CD4-positive, alpha-beta memory T cell (primary cell): ENCODE measurements around the gene CRY2. TPM values are rescaled to one million over a fixed set of nuclear protein-coding genes. Genes with fewer than 3 reads are reported as not detected.

Experiments used
- CTCF ChIA-PET: fragments of 350-600 bp; sonication (Branson Sonifier 250); formaldehyde crosslinking; loops from one replicate; lab custom pipeline; 2021; ENCODE audit warnings: inconsistent platforms; ENCODE audit not compliant: partially characterized antibody; lab: Charles Lee
- POLR2A ChIA-PET: fragments of 350-600 bp; sonication (Branson Sonifier 250); formaldehyde crosslinking; loops from one replicate; lab custom pipeline; 2021; ENCODE audit not compliant: partially characterized antibody; lab: Charles Lee
- DNase-seq, 5 donors: peaks; one replicate each; pipeline versions ENCODE4 v3.0.0 to v3.0.0-alpha.2; 2020 to 2022; ENCODE audit warnings: mixed read lengths in 1 of 5
- H3K27ac ChIP-seq: one replicate; pipeline ENCODE4 v1.7.0; 2013; ENCODE audit warnings: low read depth, low read length
- H3K27me3 ChIP-seq: 2 replicates; pipeline ENCODE4 v1.7.0; 2013; ENCODE audit warnings: mild to moderate bottlenecking, low read length, moderate library complexity; ENCODE audit not compliant: insufficient read depth
- H3K36me3 ChIP-seq: 2 replicates; pipeline ENCODE4 v1.7.0; 2013; ENCODE audit warnings: mild to moderate bottlenecking, low read length, moderate library complexity; ENCODE audit not compliant: insufficient read depth
- H3K4me1 ChIP-seq: 2 replicates; pipeline ENCODE4 v1.7.0; 2013; ENCODE audit warnings: mild to moderate bottlenecking, low read length, moderate library complexity; ENCODE audit not compliant: insufficient read depth
- H3K4me3 ChIP-seq, 2 donors: one replicate each; pipeline ENCODE4 v1.7.0; 2013; ENCODE audit warnings: low read length in 2 of 2, mild to moderate bottlenecking in 1 of 2
- H3K9me3 ChIP-seq, 2 donors: one replicate each; pipeline ENCODE4 v1.7.0; 2013; ENCODE audit warnings: low read length in 2 of 2, control low read depth in 1 of 2; ENCODE audit not compliant: control insufficient read depth in 1 of 2
- H3K27ac Mint-ChIP-seq, 7 donors: one replicate each; pipeline ENCODE4 v1.8.0; 2020 to 2021; ENCODE audit warnings: mixed read lengths in 7 of 7, mild to moderate bottlenecking in 6 of 7, inconsistent platforms in 3 of 7, moderate library complexity in 3 of 7
- H3K27me3 Mint-ChIP-seq, 2 donors: one replicate each; pipeline ENCODE4 v1.8.0; 2020 to 2021; ENCODE audit warnings: mixed read lengths in 2 of 2
- H3K36me3 Mint-ChIP-seq, 2 donors: one replicate each; pipeline ENCODE4 v1.8.0; 2020 to 2021; ENCODE audit warnings: mixed read lengths in 2 of 2, inconsistent platforms in 1 of 2, mild to moderate bottlenecking in 1 of 2
- H3K4me1 Mint-ChIP-seq, 4 donors: one replicate each; pipeline ENCODE4 v1.8.0; 2020 to 2021; ENCODE audit warnings: mixed read lengths in 4 of 4, mild to moderate bottlenecking in 1 of 4
- H3K4me3 Mint-ChIP-seq, 8 donors: one replicate each; pipeline ENCODE4 v1.8.0; 2020 to 2021; ENCODE audit warnings: mixed read lengths in 8 of 8, mild to moderate bottlenecking in 7 of 8, moderate library complexity in 6 of 8, inconsistent platforms in 3 of 8
- H3K9me3 Mint-ChIP-seq, 8 donors: one replicate each; pipeline ENCODE4 v1.8.0; 2020 to 2021; ENCODE audit warnings: mixed read lengths in 8 of 8, mild to moderate bottlenecking in 5 of 8, inconsistent platforms in 3 of 8, moderate library complexity in 1 of 8
- intact Hi-C: fragments of 100-400 bp; cut with micrococcal nuclease; formaldehyde crosslinking; loops from one replicate; pipeline ENCODE4 v1.15.1; 2023
- polyA plus RNA-seq, 2 donors: library from polyadenylated mRNA; unstranded; fragments of 300-500 nt; fragmentation: Illumina TruSeq; gene quantifications; one replicate each; pipeline ENCODE4 v1.2.3, GENCODE V29; 2021
- total RNA-seq, 2 experiments: library from RNA; stranded (reverse); gene quantifications; one replicate each; pipeline ENCODE4 v1.2.3, GENCODE V29; 2021

CRY2 gene
- total and polyA plus RNA-seq, 4 experiments from 2014 or later: 22.6 to 67.4 (median 47.4) TPM

GRCh38 chr11:45876401-45876800 lies 29.1 kb downstream of the CRY2 start:
- DNase-seq: no peak
- no peaks in the 10 kb centered on the region for H3K4me1 ChIP-seq
- no peak overlapping the region for H3K4me3 ChIP-seq
- Mint-ChIP-seq H3K4me1 (no peaks in the 10 kb centered on the region), H3K27ac (peak overlapping the region in 1 of 7 donors; percentile 20), H3K9me3 (no peaks in the 10 kb centered on the region), H3K36me3 (peaks cover 63 to 83% of the 10 kb centered on the region in 2 donors), H3K27me3 (no peaks in the 10 kb centered on the region), H3K4me3 (no peak overlapping the region)
- no peak overlapping the region for H3K27ac ChIP-seq
- H3K9me3 ChIP-seq: no peaks in the 10 kb centered on the region
- POLR2A ChIA-PET: no interaction called here
- no peaks in the 10 kb centered on the region for H3K27me3 ChIP-seq
- CTCF ChIA-PET: interaction anchor here (0.9 to 1.6 kb wide), 3 partner anchors 32 to 130 kb away, joined by 3 to 7 read pairs (median 5); no protein-coding TSS in a partner anchor
- peaks cover 63% of the 10 kb centered on the region for H3K36me3 ChIP-seq
- intact Hi-C loops: loop anchor here (10.0 kb wide), 1 partner anchor 128 kb away; no protein-coding TSS in a partner anchor

- H3K36me3 Mint-ChIP-seq: peaks cover 66 to 80% of the 10 kb centered on the region in 2 donors
- H3K9me3 Mint-ChIP-seq: no peaks in the 10 kb centered on the region
- peak overlapping the region in 1 of 7 donors; percentile 20 for H3K27ac Mint-ChIP-seq
- H3K4me1 ChIP-seq: no peaks in the 10 kb centered on the region
- H3K36me3 ChIP-seq: peaks cover 60% of the 10 kb centered on the region
- intact Hi-C loops: loop anchor here (10.0 kb wide), 1 partner anchor 128 kb away; no protein-coding TSS in a partner anchor
- no peak overlapping the region for H3K27ac ChIP-seq
- H3K9me3 ChIP-seq: no peaks in the 10 kb centered on the region
- DNase-seq: no peak
- H3K27me3 Mint-ChIP-seq: no peaks in the 10 kb centered on the region
- no peak overlapping the region for H3K4me3 ChIP-seq
- H3K4me1 Mint-ChIP-seq: no peaks in the 10 kb centered on the region
- CTCF ChIA-PET: no interaction called here
- POLR2A ChIA-PET: no interaction called here
- no peak overlapping the region for H3K4me3 Mint-ChIP-seq
- H3K27me3 ChIP-seq: no peaks in the 10 kb centered on the region
Observed at GRCh38 chr11:45877221-45877620, 29.9 kb downstream of the CRY2 start.

GRCh38 chr11:45877845-45878244 lies 30.6 kb downstream of the CRY2 start:
- H3K36me3 ChIP-seq: peaks cover 56% of the 10 kb centered on the region
- H3K4me3 ChIP-seq: no peak overlapping the region
- no peak overlapping the region for H3K4me3 Mint-ChIP-seq
- no peaks in the 10 kb centered on the region for H3K9me3 Mint-ChIP-seq
- no peaks in the 10 kb centered on the region for H3K27me3 Mint-ChIP-seq
- H3K4me1 Mint-ChIP-seq: no peaks in the 10 kb centered on the region
- H3K27ac Mint-ChIP-seq: no peak overlapping the region
- DNase-seq: no peak
- no peaks in the 10 kb centered on the region for H3K4me1 ChIP-seq
- intact Hi-C loops: loop anchor here (10.0 kb wide), 1 partner anchor 127 kb away; no protein-coding TSS in a partner anchor
- ChIA-PET CTCF (no interaction called here), POLR2A (no interaction called here)
- no peaks in the 10 kb centered on the region for H3K9me3 ChIP-seq
- no peak overlapping the region for H3K27ac ChIP-seq
- no peaks in the 10 kb centered on the region for H3K27me3 ChIP-seq
- H3K36me3 Mint-ChIP-seq: peaks cover 69 to 79% of the 10 kb centered on the region in 2 donors

DNA sequence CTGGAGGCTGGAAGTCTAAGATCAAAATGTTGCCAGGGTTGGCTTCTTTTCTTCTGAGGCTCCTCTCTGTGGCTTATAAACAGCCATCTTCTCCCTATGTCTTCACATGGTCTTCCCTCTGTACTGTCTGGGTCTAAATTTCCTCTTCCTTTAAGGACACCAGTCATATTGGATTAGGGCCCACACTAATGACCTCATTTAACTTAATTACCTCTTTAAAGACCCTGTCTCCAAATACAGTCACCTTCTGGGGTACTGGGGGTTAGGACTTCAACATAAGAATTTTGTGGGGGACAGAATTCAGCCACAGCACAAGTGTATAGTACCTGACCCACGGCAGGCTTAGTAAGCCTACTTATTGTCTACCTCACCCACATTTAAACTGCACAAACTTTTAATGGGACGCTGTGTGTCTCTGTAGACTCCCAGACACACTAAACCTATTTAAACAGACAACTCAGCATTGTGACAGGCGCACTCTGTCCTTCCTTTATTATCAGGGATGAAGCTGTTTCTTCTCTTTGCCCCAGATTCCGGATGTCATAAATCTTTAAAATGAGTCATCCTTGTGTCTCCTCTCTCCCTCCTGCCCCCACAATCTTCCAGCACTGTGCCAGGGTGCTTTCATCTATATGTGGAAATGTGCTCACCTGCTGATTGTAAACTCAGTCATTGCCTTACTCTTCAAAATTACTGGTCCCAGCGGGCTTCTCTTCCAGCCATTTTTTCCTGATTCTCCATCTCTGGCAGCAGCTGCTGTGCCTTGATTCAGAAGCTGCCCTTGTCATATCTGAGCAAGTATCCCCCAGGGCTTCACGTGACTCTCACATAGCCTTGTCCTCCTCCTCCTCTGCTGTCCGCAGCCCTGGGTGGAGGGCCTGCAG lies 32.8 kb downstream of the CRY2 start:
- Mint-ChIP-seq H3K4me1 (peaks cover 4 to 12% (median 7%) of the 10 kb centered on the region in 4 donors), H3K27me3 (no peaks in the 10 kb centered on the region), H3K27ac (peak overlapping the region in 3 of 7 donors; percentile 9 to 49 (median 44)), H3K36me3 (peaks cover 57 to 62% of the 10 kb centered on the region in 2 donors), H3K9me3 (peaks cover 0 to 2% (median 0%) of the 10 kb centered on the region in 8 donors), H3K4me3 (no peak overlapping the region)
- Histone ChIP-seq H3K4me3 (no peak overlapping the region), H3K9me3 (no peaks in the 10 kb centered on the region), H3K27ac (no peak overlapping the region), H3K36me3 (peaks cover 44% of the 10 kb centered on the region), H3K4me1 (peaks cover 3% of the 10 kb centered on the region), H3K27me3 (no peaks in the 10 kb centered on the region)
- no peak for DNase-seq
- ChIA-PET CTCF (interaction anchor here (0.9 kb wide), 1 partner anchor 127 kb away, joined by 3 read pairs; no protein-coding TSS in a partner anchor), POLR2A (interaction anchor here (2.0 kb wide), 1 partner anchor 38 kb away, joined by 4 read pairs; the partner anchor contains the start of gene PEX16)
- intact Hi-C loops: loop anchor here (10.0 kb wide), 2 partner anchors 125 to 515 kb away; partner anchors contain the start of gene CHRM4

- peaks cover 51 to 55% of the 10 kb centered on the region in 2 donors for H3K36me3 Mint-ChIP-seq
- intact Hi-C loops: loop anchor here (10.0 kb wide), 1 partner anchor 514 kb away; the partner anchor contains the start of gene CHRM4
- Histone ChIP-seq H3K36me3 (peaks cover 35% of the 10 kb centered on the region), H3K4me1 (peaks cover 5% of the 10 kb centered on the region), H3K9me3 (no peaks in the 10 kb centered on the region), H3K4me3 (no peak overlapping the region), H3K27ac (no peak overlapping the region), H3K27me3 (no peaks in the 10 kb centered on the region)
- POLR2A ChIA-PET: interaction anchor here (2.0 kb wide), 1 partner anchor 37 kb away, joined by 4 read pairs; the partner anchor contains the start of gene PEX16
- no peak overlapping the region for H3K4me3 Mint-ChIP-seq
- peaks cover 7 to 16% (median 11%) of the 10 kb centered on the region in 4 donors for H3K4me1 Mint-ChIP-seq
- H3K27me3 Mint-ChIP-seq: no peaks in the 10 kb centered on the region
- DNase-seq: no peak
- H3K9me3 Mint-ChIP-seq: peaks cover 0 to 2% (median 0%) of the 10 kb centered on the region in 8 donors
- CTCF ChIA-PET: interaction anchor here (0.9 to 1.2 kb wide), 2 partner anchors 38 to 126 kb away, joined by 3 read pairs; no protein-coding TSS in a partner anchor
- H3K27ac Mint-ChIP-seq: peak overlapping the region in 2 of 7 donors; percentile 41 to 49
Observed at GRCh38 chr11:45880772-45881570, 33.7 kb downstream of the CRY2 start.

DNA sequence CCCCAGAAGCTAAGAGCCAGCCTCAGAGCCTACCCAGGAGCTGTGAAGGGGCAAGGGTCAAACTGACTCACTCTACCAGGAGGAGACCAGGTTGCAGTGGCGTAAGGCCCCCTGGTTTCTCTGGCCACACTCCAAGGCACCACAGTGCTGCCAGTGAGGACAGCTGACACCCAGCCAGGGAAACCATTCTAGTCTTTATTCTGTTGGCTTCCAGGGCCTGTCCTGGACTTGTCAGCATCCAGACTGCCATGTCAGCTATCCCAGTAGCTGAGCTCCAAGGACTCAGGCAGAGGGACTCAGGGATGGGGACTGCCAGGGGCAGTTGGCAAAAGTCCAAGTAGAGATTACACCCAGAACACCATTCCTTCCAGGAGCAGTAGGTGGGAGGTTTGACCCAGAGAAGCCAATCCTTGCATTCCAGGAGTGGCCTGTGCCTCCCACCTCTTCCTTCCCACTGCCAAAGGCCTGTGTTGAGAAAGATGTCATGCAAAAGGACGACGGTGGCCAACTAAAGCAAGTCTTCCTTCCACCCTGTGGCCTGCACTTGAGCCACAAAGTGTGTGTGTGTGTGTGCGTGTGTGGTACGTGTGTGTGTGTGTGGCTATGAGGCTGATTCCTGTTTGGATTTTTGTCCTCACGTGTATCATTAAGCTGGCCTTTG lies 34.6 kb downstream of the CRY2 start:
- Mint-ChIP-seq H3K9me3 (peaks cover 0 to 2% (median 0%) of the 10 kb centered on the region in 8 donors), H3K27me3 (no peaks in the 10 kb centered on the region), H3K27ac (peak overlapping the region in 1 of 7 donors; percentile 52), H3K4me3 (no peak overlapping the region), H3K4me1 (peaks cover 7 to 16% (median 11%) of the 10 kb centered on the region in 4 donors), H3K36me3 (peaks cover 43 to 46% of the 10 kb centered on the region in 2 donors)
- ChIA-PET CTCF (interaction anchor here (1.2 kb wide), 1 partner anchor 39 kb away, joined by 3 read pairs; no protein-coding TSS in a partner anchor), POLR2A (no interaction called here)
- DNase-seq: no peak
- Histone ChIP-seq H3K4me3 (no peak overlapping the region), H3K36me3 (peaks cover 32% of the 10 kb centered on the region), H3K27me3 (no peaks in the 10 kb centered on the region), H3K4me1 (peaks cover 5% of the 10 kb centered on the region), H3K27ac (no peak overlapping the region), H3K9me3 (no peaks in the 10 kb centered on the region)
- intact Hi-C loops: loop anchor here (10.0 kb wide), 1 partner anchor 513 kb away; the partner anchor contains the start of gene CHRM4
